ENCODE measurements around the gene LRGUK. TPM values are rescaled to one million over a fixed set of nuclear protein-coding genes. Genes with fewer than 3 reads are reported as not detected.
A peak's percentile ranks its signal among the peaks of the same experiment; 100 is the strongest.

Gene LRGUK
- total RNA-seq, 1 experiment from 2014 or later, result 1.5 TPM

DNA sequence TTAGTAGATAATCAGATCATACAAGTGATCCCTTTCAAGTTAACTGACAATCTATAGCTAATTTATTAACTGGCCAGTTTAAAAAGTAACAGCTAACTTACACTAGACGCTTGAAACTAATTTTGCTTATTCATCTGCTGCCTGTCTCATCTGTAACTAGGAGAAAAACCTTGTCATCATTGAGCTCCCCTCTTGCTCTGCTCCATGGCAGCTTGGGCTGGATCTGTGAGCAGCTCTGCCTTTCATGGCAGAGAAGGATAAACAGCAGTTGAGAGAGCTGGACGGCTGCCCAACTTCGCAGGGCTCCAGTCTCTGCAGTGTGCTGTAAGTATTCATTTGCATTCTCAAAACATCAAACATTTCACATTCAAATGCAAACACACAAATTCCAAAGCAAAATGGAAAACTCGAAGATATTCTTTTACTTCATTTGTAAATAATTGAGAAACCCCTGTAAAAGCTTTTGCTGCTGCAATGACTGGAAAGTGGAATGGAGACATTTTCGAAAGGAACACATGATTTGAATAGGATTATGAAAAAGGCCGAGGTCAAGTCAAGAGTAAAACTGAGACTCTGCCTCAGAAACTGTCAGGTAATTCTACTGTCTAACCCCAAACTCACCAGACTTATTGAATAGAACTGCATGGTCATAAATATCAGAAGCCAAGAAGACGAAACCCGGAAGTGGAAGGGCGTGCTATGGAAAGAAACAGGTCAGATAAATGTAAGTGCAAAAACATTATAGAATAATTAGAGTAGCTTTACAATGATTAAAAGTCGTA lies 172.0 kb downstream of the LRGUK start:
- H3K18ac ChIP-seq (ENCODE audit: insufficient read length, low read depth, low read length), result no peak overlapping the region
- peak overlapping the region; percentile 24 to 44 (median 33); a peak in 5 of 7 replicates for H3K27ac Mint-ChIP-seq

More for the DNA sequence above, 172.0 kb downstream of the LRGUK start:
- Histone ChIP-seq H3K14ac (ENCODE audit: insufficient read depth, low read length) (no peak overlapping the region), H3K4me1 (ENCODE audit: insufficient read depth, low read length) (no peaks in the 10 kb centered on the region), H4K20me1 (ENCODE audit: control insufficient read depth, insufficient read depth, insufficient read length) (no peaks in the 10 kb centered on the region), H3K4ac (ENCODE audit: low read depth, low read length) (no peak overlapping the region), H4K91ac (ENCODE audit: insufficient read length, low read depth, low read length) (no peak overlapping the region), H3K23me2 (ENCODE audit: insufficient read length, low read depth, low read length, poor library complexity, severe bottlenecking) (no peaks in the 10 kb centered on the region), H2BK20ac (ENCODE audit: low read depth, low read length, poor library complexity, severe bottlenecking) (no peak overlapping the region), H3K79me2 (ENCODE audit: insufficient read depth, low read length) (no peaks in the 10 kb centered on the region), H3K27me3 (ENCODE audit: insufficient read depth, low read length) (no peaks in the 10 kb centered on the region), H2AK5ac (ENCODE audit: insufficient read length, low read length) (no peak overlapping the region), H2BK12ac (ENCODE audit: insufficient read length, low read depth, low read length) (no peak overlapping the region), H4K8ac (replicated peaks; ENCODE audit: insufficient read length, low read depth, low read length) (no peak overlapping the region), H3K4me2 (ENCODE audit: insufficient read depth, insufficient read length, low read length) (no peak overlapping the region), H2BK5ac (ENCODE audit: insufficient read length, low read length) (no peak overlapping the region), H2BK15ac (ENCODE audit: low read depth, low read length) (no peak overlapping the region), H4K5ac (ENCODE audit: insufficient read length, low read depth, low read length) (no peak overlapping the region), H3T11ph (ENCODE audit: low read length) (no peak overlapping the region), H2AFZ (ENCODE audit: low read length) (no peak overlapping the region), H3K23ac (ENCODE audit: insufficient read length, low read depth, low read length) (no peak overlapping the region), H3K9me3 (ENCODE audit: control insufficient read depth, low read depth, low read length) (no peaks in the 10 kb centered on the region), H3K9ac (ENCODE audit: extremely low read depth, insufficient read length, low read length) (no peak overlapping the region), H3K56ac (ENCODE audit: insufficient read length, low read depth, low read length) (no peak overlapping the region), H3K27ac (ENCODE audit: insufficient read length, low read depth, low read length) (no peak overlapping the region), H2BK120ac (ENCODE audit: low read depth, low read length, poor library complexity, severe bottlenecking) (no peak overlapping the region), H3K79me1 (ENCODE audit: insufficient read depth, low read depth, low read length, poor library complexity, severe bottlenecking) (no peaks in the 10 kb centered on the region)
- no CpG with 5 or more reads among the region's 10 CpGs for WGBS (ENCODE audit: extremely low coverage, insufficient read length, low lambda C conversion rate)
- no peak for DNase-seq
- TF ChIP-seq, protein P1, sequence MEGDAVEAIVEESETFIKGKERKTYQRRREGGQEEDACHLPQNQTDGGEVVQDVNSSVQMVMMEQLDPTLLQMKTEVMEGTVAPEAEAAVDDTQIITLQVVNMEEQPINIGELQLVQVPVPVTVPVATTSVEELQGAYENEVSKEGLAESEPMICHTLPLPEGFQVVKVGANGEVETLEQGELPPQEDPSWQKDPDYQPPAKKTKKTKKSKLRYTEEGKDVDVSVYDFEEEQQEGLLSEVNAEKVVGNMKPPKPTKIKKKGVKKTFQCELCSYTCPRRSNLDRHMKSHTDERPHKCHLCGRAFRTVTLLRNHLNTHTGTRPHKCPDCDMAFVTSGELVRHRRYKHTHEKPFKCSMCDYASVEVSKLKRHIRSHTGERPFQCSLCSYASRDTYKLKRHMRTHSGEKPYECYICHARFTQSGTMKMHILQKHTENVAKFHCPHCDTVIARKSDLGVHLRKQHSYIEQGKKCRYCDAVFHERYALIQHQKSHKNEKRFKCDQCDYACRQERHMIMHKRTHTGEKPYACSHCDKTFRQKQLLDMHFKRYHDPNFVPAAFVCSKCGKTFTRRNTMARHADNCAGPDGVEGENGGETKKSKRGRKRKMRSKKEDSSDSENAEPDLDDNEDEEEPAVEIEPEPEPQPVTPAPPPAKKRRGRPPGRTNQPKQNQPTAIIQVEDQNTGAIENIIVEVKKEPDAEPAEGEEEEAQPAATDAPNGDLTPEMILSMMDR (conservative IDR thresholded peaks at IDR 0.05), result no peak
- H3K4me1 Mint-ChIP-seq, result peaks cover 8% of the 10 kb centered on the region in 2 experiments
- no peaks in the 10 kb centered on the region for H3K9me3 Mint-ChIP-seq
- no peak overlapping the region for H3K4me3 Mint-ChIP-seq
- peaks cover 21 to 71% (median 55%) of the 10 kb centered on the region in 3 experiments; a peak in 6 of 7 replicates for H3K36me3 Mint-ChIP-seq (ENCODE audit: insufficient read depth in 1 of 3, low read depth in 3 of 3)
- no peaks in the 10 kb centered on the region for H3K27me3 Mint-ChIP-seq (ENCODE audit: low read depth)
